GM18861 (cell line): ENCODE results near the gene CTTNBP2NL.
"Not testable (repeated sequence)": the region's sequence is repeated elsewhere in the genome, so short reads cannot be mapped to it uniquely, and the experiment has no call there.

Source experiments
- ATAC-seq: cut with Tn5 transposase; IDR thresholded peaks from one replicate; pipeline ENCODE4 v1.9.1; 2021; ENCODE audit not compliant: unreplicated experiment

The CTTNBP2NL gene

DNA sequence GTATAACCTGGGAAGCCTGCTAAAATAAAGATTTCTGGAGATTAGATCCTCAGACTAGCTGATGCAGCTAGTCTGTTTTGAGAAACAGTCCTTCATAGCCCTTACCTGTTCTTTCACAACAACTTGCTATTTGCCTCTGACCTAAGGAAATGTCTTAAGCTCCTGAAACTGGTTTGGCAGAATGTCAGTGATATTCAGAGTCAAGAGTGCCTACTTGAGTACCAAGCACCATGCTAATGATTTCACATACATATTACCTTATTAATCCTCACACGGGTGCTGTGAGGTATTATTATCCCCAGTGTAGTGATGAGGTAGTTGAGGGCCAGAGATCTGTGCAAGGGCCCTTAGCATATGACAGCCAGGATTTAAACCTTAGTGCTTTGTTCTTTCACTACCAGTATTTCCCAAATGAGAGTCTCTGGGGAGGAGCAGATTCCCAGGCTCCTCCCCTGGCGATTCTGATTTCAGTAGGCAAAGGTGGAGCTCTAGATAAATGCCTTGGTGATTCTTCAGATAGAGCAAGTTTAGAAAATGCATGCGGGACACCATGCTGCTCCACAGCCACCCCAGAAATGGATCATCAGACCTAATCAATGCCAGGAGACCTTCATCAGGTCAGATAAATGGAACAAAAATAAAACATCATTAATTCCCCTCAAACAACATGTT is 65.3 kb downstream of the CTTNBP2NL start:
- no peak for ATAC-seq

DNA sequence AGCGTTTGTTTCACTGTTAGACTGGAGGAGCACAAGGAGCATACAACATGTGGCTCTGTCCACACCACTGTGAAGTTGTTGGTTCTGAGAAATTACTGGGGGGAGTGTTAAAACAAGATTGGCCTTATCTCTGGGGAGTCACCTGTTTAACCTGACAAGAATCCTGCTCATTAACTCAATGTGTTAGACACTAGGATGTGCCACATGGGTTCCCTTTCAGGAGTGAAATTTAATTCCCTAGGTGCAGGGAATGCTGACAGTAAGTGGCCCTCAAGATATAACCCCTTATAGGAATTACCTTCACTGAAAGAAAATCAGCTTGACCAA is 66.9 kb downstream of the CTTNBP2NL start:
- ATAC-seq, result no peak

DNA sequence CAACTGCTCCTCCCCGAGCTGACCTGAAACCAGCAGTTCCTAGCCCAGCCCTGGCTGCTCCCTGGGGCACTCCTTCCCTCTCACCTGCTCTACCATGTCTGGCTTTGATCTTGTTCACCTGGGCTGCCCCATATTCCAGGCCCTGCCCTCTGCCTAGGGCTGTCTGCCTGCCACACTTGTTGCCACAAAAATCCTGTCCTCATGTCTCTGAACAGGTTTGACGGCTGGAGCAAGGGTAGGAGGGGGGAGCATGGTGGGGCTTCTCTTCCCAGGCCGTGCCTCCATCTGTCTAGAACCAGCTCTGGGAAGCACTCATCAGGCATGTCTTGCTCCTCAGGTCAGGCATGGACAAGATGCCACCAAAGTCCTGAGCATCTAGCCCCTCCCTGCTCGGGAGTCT is 68.5 kb downstream of the CTTNBP2NL start:
- ATAC-seq, result no peak

DNA sequence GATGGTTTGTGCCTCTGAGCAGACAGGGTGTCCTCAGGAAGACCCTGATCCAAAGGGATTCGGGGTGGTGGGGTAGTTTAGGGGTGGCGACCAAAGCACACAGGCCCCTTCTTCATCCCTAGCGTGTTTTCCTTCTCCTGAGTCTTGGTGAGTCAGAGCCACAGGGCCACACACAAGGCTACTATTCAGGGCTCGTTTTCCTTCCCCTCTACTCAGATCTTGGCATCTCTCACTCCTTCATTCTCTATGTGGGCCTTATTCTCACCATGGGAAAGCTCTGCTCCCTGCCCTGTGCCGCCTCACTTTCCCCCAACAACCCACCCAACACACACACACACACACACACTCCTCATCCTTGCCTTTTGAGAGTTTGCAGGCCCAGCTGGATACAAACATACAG is 69.1 kb downstream of the CTTNBP2NL start:
- no peak for ATAC-seq

DNA sequence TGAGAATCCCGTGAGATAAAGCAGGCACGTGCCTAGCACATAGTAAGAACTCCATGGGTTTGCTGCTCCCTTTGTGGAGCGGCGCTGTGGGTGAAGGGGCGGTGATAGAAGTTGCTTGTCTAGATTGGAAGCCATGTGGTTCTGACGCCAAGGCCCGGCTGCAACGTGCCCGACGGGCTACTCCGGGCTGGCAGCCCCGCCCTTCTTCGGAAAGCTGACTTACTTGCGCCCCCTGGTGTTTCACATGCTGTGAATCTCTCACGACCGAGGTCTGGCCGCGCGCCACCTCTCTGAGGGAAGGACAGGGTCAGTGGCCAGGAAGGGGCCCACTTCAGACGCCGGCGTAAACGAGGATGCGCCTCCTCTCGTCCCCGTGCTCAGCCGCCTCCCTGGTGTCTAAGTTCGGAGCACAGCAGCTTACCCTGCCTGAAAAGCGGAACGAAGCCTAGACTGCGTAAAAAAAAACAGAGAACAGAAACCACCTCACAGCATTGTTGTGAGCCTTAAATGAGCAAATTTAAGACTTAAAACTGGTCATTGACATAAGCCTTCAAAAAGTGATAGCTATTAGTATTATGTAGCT is 70.2 kb downstream of the CTTNBP2NL start:
- ATAC-seq, result peak; percentile 87

DNA sequence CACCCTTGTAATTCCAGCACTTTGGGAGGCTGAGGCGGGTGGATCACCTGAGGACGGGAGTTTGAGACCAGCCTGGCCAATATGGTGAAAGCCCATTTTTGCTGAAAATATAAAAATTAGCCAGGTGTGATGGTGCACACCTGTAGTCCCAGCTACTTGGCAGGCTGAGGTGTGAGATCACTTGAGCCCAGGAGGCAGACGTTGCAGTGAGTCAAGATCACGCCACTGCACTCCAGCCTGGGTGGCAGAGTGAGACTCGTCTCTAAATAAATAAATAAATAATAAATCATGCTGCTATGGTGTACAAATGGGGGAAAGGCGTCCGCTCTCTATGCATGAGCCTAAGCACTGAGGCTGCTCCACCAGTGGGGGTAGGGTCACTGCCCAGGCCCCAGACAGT is 74.3 kb downstream of the CTTNBP2NL start:
- ATAC-seq, result not testable (repeated sequence)

DNA sequence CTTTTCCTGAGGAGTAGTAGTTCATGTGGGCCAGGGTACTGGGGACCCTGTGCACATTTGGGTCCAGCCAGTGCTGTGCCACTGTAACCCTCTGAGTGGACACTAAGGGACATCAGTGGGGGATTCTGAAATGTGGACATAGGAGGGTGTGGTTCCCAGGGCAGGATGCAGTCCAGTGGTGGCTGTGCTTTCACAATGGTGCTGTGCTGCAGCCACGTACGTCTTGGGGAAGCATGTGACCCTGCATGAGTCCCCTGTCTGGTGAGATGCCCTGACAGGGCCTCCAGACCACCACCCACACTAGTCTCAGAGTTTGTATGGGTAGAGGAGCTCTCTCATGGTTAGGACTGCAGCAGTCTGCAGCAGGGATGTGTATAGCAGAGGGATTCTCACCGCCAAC is 75.0 kb downstream of the CTTNBP2NL start:
- ATAC-seq, result no peak

DNA sequence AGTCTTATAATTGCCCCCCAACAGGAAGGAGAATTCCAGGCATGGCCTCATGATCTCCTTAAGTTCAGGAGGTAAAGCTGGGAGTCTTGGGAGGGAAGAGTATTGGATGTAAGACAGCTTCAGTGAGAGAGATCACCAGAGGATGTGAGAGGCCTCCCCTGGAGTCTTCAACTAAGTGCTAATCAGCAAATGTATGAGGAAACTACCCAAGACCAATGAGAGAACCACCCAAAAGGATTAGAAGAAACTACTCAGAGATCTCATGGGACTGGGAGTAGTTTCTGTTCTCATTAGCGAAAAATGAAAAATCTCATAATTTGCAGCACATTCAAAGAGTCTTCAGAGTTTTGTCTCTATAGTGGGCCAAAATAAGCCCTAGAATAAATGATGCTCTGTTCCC is 76.1 kb downstream of the CTTNBP2NL start:
- no peak for ATAC-seq

DNA sequence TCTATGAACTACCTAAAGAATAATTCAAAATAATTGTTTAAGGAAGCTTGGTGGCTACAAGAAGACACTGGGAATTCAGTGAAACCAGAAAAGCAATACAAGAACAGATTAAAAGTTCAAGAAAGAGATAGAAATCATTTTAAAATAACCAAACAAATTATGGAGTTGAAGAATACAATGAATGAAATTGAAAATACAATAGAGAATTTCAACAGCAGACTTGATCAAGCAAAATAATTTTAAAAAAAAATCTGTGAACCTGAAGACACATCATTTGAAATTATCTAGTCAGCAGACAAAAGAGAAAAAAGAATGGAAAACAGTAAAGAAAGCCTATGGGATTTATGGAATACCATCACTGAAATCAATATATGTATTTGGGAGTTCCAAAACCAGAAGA is 81.5 kb downstream of the CTTNBP2NL start:
- no peak for ATAC-seq

DNA sequence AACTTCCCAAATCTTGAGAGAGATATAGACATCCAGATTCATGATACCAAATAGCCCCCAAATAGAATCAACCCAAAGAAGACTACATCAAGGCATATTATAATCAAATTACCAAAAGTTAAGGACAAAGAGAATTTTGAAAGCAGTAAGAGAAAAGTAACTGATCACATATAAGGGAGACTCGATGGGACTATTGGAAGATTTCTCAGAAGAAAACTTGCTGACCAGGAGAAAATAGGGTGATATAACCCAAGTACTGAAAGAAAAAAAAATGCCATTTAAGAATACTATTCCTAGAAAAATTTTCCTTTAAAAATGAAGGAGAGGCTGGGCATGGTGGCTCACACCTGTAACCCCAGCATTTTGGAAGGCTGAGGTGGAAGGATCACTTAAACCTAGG is 82.3 kb downstream of the CTTNBP2NL start:
- no peak for ATAC-seq

DNA sequence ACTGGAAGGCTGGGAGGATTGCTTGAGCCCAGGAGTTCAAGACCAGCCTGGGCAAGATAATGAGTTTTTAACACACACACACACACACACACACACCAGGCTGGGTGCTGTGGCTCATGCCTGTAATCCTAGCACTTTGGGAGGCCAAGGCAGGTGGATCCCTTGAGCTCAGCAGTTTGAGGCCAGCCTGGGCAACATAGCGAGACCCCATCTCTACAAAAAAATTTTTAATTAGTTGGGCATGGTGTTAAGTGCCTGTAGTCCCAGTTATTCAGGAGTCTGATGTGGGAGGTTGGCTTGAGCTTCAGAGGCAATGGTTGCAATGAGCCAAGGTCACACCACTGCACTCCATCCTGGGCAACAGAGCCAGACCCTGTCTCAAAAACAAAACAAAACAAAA is 90.0 kb downstream of the CTTNBP2NL start:
- not testable (repeated sequence) for ATAC-seq

DNA sequence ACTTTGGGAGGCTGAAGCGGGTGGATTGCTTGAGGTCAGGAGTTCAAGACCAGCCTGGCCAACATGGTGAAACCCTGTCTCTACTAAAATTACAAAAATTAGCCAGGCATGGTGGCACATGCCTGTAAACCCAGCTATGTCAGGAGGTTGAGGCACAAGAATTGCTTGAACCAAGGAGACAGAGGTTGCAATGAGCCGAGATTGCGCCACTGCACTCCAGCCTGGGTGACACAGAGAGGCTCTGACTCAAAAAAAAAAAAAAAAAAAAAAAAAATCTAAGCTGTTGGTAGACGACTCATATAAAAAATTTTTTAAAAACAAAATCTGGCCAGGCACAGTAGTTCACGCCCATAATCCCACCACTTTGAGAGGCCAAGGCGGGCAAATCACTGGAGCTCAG is 91.7 kb downstream of the CTTNBP2NL start:
- ATAC-seq, result not testable (repeated sequence)

DNA sequence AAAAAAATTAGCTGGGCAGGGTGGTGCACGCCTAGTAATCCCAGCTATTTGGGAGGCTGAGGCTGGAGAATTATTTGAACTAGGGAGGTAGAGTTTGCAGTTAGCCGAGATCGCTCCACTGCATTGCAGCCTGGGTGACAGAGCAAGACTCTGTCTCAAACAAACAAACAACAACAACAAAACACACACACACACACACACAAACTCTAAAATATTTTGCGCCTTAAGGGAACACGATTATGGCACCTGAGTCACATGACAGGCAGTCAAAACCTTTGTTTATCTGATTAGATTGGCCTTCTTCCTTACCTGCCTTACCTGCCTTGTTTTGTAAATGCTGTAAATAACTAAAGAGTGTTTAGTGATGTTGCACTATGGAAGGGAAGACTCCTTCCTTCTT is 92.1 kb downstream of the CTTNBP2NL start:
- ATAC-seq, result no peak

DNA sequence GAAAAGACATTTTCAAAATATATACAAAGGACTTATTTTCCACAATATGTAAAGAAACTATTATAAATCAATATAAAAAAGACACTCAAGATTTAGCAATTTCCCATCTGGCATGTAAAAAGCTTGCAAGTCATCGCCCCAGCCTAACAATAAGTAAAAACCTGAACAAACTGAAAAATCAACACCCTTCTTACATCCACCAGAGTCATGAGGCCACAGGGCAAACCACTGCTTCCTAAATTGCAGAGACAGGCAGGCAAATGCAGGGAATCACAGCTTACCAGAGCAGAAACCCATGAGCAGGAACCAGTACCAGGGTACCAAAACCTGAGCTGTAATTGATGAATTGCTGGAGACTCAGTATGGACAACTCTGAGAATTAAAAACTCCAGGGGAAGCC is 96.1 kb downstream of the CTTNBP2NL start:
- ATAC-seq, result no peak

DNA sequence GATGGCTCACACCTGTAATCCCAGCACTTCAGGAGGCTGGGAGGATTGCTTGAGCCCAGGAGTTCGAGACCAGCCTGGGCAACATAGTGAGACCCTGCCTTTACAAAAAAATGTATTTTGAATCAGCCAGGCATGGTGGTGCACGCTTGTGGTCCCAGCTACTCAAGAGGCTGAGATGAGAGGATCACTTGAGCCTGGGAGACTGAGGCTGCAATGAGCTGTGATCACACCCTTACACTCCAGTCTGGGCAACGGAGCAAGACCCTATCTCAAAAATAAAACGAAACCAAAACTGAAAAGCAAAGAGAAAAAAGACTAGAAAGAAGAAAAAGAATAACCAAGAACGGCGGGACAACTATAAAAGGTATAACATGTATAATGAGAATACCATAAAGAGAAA is 97.3 kb downstream of the CTTNBP2NL start:
- no peak for ATAC-seq

DNA sequence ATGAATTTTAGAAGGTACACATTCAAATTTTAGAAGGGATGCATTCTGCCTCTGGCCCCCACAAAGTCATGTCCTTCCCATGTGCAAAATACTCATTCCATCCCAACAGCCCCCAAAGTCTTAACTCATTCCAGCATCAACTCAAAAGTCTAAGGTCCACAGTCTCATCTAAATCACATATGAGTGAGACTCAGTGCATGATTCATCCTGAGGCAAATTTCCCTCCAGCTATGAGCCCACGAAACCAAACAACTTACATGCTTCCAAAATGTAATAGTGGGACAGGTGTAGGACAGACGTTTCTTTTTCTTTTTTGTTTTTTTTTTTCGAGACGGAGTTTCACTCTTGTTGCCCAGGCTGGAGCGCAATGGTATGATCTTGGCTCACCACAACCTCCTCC is 100.3 kb downstream of the CTTNBP2NL start:
- ATAC-seq, result no peak

DNA sequence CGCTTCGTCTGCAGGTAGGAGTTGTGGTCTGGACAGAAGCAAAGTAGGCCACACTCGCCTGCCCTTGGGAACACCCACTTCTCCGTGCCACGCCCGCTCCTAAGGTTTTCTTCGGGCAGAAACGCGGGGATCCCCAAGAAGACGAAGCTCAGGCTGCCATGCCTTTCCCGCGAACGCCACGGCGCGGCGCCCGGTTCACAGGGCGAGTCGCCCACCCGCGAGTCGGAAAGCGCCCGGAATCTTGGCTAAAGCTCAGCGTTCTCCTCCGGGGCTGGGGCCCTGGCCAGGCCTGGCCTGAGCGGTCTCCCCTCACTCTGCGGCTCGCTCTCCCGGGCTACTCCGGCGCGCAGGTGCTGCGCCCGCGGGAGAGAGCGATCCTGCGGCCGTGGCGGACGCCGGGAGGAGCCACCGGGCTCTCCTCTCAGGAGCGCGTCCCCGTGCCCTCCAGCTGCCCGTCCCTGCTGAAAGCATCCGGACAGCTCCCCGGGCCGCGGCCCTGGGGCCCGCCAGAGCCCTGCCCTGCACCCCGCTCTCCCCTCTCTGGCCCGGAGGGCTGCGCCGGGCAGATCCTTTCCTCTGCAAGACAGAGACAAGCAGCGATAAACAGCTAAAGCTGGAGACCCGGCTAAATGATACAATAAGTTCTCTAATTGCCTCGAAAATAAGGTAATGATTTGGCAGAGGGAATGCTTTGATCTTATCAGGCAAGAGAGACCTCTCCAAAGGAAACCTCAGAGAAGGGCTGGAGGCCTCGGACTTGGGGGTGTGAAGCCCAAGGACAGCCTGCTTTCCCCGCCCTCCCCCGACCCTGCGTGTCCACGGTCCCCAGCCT is 106.0 kb downstream of the CTTNBP2NL start:
- ATAC-seq, result no peak

DNA sequence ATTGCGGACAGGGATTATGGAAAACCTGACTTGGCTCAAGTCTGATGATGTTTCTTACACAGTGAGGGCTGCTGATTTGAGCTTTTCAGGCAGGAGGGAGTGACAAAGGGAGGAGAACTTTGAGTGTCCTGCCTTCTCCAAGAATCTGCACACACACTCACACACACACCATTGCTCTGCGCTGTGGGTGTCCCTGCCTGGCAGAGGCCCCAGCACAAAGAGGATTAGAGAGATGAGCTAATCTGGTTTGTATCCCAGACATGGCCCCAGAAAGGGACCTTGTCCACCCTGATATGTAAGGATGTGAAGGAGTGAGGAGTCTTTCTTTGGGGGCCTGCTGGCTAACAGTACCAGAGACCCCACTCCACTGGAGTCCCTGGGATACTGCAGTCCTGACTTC is 106.8 kb downstream of the CTTNBP2NL start:
- no peak for ATAC-seq

DNA sequence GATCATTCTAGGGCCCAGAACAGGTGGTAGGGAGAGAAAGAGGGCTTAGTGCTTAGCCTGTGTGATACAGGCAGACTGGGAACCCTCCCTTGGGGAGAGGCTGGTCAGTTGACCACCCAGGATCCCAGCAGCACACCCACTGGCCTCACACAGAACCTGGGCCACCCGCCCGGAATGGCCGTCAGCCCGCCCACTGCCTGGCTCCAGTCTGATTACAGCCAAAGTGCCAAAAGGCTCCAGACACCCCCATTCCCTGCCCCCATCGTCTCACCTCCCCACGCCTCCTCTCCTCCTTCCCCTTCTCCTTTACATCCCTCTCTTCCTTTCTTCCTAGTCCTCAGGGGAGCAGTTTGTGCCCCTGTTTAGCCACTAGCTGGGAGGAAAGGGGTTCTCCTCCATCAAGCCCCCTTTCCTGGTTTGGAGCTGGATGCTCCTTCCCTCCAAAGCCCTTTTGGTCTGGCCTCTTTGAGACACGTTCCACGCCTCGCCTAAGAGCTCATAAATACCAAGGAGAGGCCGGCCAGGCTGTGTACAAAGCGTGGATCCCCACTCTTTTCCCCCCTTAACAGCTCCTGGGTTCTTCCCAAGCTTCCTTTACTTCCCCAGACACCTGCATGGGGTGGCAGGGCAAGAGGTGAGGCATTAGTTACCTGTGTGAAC is 108.1 kb downstream of the CTTNBP2NL start:
- no peak for ATAC-seq

DNA sequence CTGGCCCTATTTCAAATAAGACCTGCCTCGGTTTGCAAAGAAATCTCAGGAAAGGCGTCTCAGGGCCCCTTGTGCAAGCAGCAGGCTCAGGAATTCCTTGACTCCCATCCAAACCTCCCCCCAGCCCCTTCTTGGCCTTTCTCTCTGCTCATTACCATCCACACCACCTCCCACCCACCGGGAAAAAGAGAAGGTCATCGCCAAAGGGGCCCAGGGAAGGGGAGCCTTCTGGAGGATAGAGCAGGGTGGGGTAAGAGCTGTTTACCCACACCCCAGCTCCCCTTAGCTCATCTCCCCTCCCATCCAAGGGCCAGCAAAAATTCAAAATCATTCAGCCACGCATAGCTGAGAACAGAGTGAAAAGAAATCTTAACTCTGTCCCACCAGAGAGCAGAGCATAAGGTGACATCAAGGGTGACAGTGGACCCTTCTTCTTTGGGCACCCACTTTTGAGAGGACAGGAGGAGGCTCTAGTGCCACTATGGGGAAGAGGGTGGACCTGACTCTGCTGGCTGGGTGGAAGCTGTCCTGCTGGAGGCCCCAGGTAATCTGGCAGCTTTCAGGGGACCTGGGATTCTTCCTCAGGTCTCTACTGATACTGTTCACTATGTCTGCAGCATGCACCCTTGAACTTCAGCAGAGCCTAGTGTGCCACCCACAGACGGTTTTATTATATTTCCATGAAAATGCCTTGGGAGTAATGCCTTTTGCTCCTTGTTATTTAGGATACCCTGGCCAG is 108.8 kb downstream of the CTTNBP2NL start:
- ATAC-seq, result no peak

DNA sequence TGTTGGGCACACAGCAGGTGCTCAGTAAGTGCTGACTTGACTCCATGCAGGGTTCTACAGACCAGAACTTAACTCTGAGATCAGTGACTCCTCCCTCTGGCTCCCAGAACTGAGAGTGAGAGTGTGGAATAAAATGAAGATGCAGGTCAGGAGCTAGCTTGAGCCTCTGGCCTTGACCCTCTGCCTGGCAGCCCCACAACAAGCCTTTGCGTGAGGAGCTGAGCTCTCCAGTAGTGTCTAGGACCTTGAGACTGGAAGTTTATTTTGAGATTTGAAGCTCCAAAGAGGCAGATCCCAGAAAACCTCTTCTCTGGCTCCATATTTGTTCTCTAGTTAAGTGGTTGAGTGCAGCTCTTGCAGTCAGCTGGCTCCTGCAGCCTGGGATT is 109.4 kb downstream of the CTTNBP2NL start:
- ATAC-seq, result no peak
